NCI-H1105 treated with DMSO at 0.1 percent for 48 hours (cell line): Measurements from ENCODE around the gene BNC2.

Source experiments
- DNase-seq: peaks from one replicate; lab custom pipeline; 2025; lab: John Stamatoyannopoulos, UW

The BNC2 gene

GRCh38 chr9:16364347-16364746 lies 506.1 kb downstream of the BNC2 start:
- peak; percentile 16 for DNase-seq

- no peak for DNase-seq
Observed at GRCh38 chr9:16363916-16364315, 506.6 kb downstream of the BNC2 start.

GRCh38 chr9:16363073-16363781 lies 507.2 kb downstream of the BNC2 start:
- no peak for DNase-seq

GRCh38 chr9:16361939-16362338 lies 508.5 kb downstream of the BNC2 start:
- no peak for DNase-seq

GRCh38 chr9:16361118-16361517 lies 509.4 kb downstream of the BNC2 start:
- no peak for DNase-seq

GRCh38 chr9:16360247-16360646 lies 510.2 kb downstream of the BNC2 start:
- no peak for DNase-seq
